Muscle of leg (tissue), 16 donors: Measurements from ENCODE around the gene MAP2K1. TPM values are rescaled to one million over a fixed set of nuclear protein-coding genes. Genes with fewer than 3 reads are reported as not detected.
"Not testable (repeated sequence)": the region's sequence is repeated elsewhere in the genome, so short reads cannot be mapped to it uniquely, and the experiment has no call there.

ENCODE experiments used
- DNase-seq: peaks from one replicate; pipeline ENCODE4 v3.0.0; 2013
- H3K27ac ChIP-seq: one replicate; pipeline ENCODE4 v1.5.1; 2013; ENCODE audit warnings: mild to moderate bottlenecking, low read length, control low read depth
- H3K27me3 ChIP-seq: one replicate; pipeline ENCODE4 v1.6.1; 2013; ENCODE audit warnings: low read length; ENCODE audit not compliant: control insufficient read depth, insufficient read depth
- H3K36me3 ChIP-seq: one replicate; pipeline ENCODE4 v1.6.1; 2013; ENCODE audit warnings: low read length; ENCODE audit not compliant: control insufficient read depth, insufficient read depth
- H3K4me1 ChIP-seq: one replicate; pipeline ENCODE4 v1.6.1; 2013; ENCODE audit warnings: low read length; ENCODE audit not compliant: control insufficient read depth, insufficient read depth
- H3K4me3 ChIP-seq: one replicate; pipeline ENCODE4 v1.5.1; 2013; ENCODE audit warnings: low read length, control low read depth
- H3K9me3 ChIP-seq: replicated peaks from 2 replicates; pipeline ENCODE4 v1.6.1; 2013; ENCODE audit warnings: low read depth, low read length; ENCODE audit not compliant: control insufficient read depth
- WGBS: methylation state at CpG from one replicate; pipeline ENCODE4 v1.1.5; 2013; ENCODE audit warnings: missing lambda C conversion rate; ENCODE audit not compliant: insufficient coverage; 5-methylcytosine and 5-hydroxymethylcytosine counted together
- long read RNA-seq, 11 donors: transcript quantifications; one replicate each; lab custom pipeline, GENCODE V29; 2026
- polyA plus RNA-seq, 8 donors: library from polyadenylated mRNA; unstranded; fragments of 120-200 nt; gene quantifications; one replicate each; pipeline versions ENCODE4 v1.2.1 to v1.2.3, GENCODE V29; 2013; ENCODE audit warnings: inconsistent platforms in 1 of 8, low replicate concordance in 1 of 8; ENCODE audit not compliant: insufficient read length in 8 of 8, insufficient read depth in 1 of 8
- total RNA-seq: library from RNA; stranded (reverse); fragments of 120-200 nt; gene quantifications from one replicate; pipeline ENCODE4 v1.2.4, GENCODE V29; 2013

Gene MAP2K1
- 50.4 TPM for total RNA-seq
- polyA plus RNA-seq, result 100 to 1,000 TPM in 7 of 8 donors, 10 to 100 TPM in 1; 98.7 to 138 (median 120) TPM
- long read RNA-seq, donor 1, transcript MAP2K1-201 (11 exons, 3,410 nt), result major isoform, 12 of 12 reads
- long read RNA-seq, donor 1, partial matches to known transcripts, result 0 of 12 reads
- long read RNA-seq, donor 1, other reads (novel, unspliced or antisense), result 0 of 12 reads
- long read RNA-seq, donor 2, partial matches to known transcripts, result 0 of 2 reads
- long read RNA-seq, donor 2, other reads (novel, unspliced or antisense), result 0 of 2 reads
- long read RNA-seq, donor 3, transcript MAP2K1-201 (11 exons, 3,410 nt), result major isoform, 11 of 4,338 reads
- long read RNA-seq, donor 3, partial matches to known transcripts, result 3,997 of 4,338 reads
- long read RNA-seq, donor 3, other reads (novel, unspliced or antisense), result 330 of 4,338 reads
- long read RNA-seq, donor 4, transcript MAP2K1-201 (11 exons, 3,410 nt), result major isoform, 11 of 2,184 reads
- long read RNA-seq, donor 4, partial matches to known transcripts, result 1,321 of 2,184 reads
- long read RNA-seq, donor 4, other reads (novel, unspliced or antisense), result 852 of 2,184 reads
- long read RNA-seq, donor 5, transcript MAP2K1-201 (11 exons, 3,410 nt), result major isoform, 40 of 10,461 reads
- long read RNA-seq, donor 5, partial matches to known transcripts, result 10,229 of 10,461 reads
- long read RNA-seq, donor 5, other reads (novel, unspliced or antisense), result 190 of 10,461 reads
- long read RNA-seq, donor 6, transcript MAP2K1-201 (11 exons, 3,410 nt), result major isoform, 38 of 9,661 reads
- long read RNA-seq, donor 6, partial matches to known transcripts, result 8,932 of 9,661 reads
- long read RNA-seq, donor 6, other reads (novel, unspliced or antisense), result 691 of 9,661 reads
- long read RNA-seq, donor 7, transcript MAP2K1-201 (11 exons, 3,410 nt), result major isoform, 22 of 5,449 reads
- long read RNA-seq, donor 7, partial matches to known transcripts, result 5,084 of 5,449 reads
- long read RNA-seq, donor 7, other reads (novel, unspliced or antisense), result 343 of 5,449 reads
- long read RNA-seq, donor 8, transcript MAP2K1-201 (11 exons, 3,410 nt), result major isoform, 9 of 4,638 reads
- long read RNA-seq, donor 8, partial matches to known transcripts, result 4,558 of 4,638 reads
- long read RNA-seq, donor 8, other reads (novel, unspliced or antisense), result 71 of 4,638 reads
- long read RNA-seq, donor 9, transcript MAP2K1-201 (11 exons, 3,410 nt), result major isoform, 9 of 4,385 reads
- long read RNA-seq, donor 9, partial matches to known transcripts, result 2,721 of 4,385 reads
- long read RNA-seq, donor 9, other reads (novel, unspliced or antisense), result 1,655 of 4,385 reads
- long read RNA-seq, donor 10, transcript MAP2K1-201 (11 exons, 3,410 nt), result major isoform, 24 of 5,389 reads
- long read RNA-seq, donor 10, partial matches to known transcripts, result 4,893 of 5,389 reads
- long read RNA-seq, donor 10, other reads (novel, unspliced or antisense), result 469 of 5,389 reads
- long read RNA-seq, donor 11, transcript MAP2K1-201 (11 exons, 3,410 nt), result major isoform, 10 of 4,280 reads
- long read RNA-seq, donor 11, partial matches to known transcripts, result 3,992 of 4,280 reads
- long read RNA-seq, donor 11, other reads (novel, unspliced or antisense), result 277 of 4,280 reads

- H3K4me1 ChIP-seq, result peaks cover 13% of the 10 kb centered on the region
Measured at GRCh38 chr15:66386204-66387123, at the start of gene MAP2K1. Gene MAP2K1, plus strand, starts transcription at chr15:66386912. Its CDS starts 436 bp downstream, at chr15:66387348.

GRCh38 chr15:66348530-66348929 lies 38.2 kb upstream of the MAP2K1 start:
- not testable (repeated sequence) for H3K27me3 ChIP-seq, H3K4me1 ChIP-seq, DNase-seq, H3K4me3 ChIP-seq, H3K27ac ChIP-seq, H3K9me3 ChIP-seq
- peaks cover 26% of the 10 kb centered on the region for H3K36me3 ChIP-seq
- 74% methylated on average over 5 of the region's 5 CpGs for WGBS

More at GRCh38 chr15:66386204-66387123, at the start of gene MAP2K1:
- no peaks in the 10 kb centered on the region for H3K27me3 ChIP-seq
- H3K4me3 ChIP-seq, result peak within 1 kb of the TSS; percentile 92
- WGBS, result 1% methylated on average over 41 of the region's 69 CpGs
- H3K9me3 ChIP-seq, result no peaks in the 10 kb centered on the region
- DNase-seq, result peak; percentile 99
- H3K27ac ChIP-seq, result peak within 1 kb of the TSS; percentile 91
- peaks cover 8% of the 10 kb centered on the region for H3K36me3 ChIP-seq

DNA sequence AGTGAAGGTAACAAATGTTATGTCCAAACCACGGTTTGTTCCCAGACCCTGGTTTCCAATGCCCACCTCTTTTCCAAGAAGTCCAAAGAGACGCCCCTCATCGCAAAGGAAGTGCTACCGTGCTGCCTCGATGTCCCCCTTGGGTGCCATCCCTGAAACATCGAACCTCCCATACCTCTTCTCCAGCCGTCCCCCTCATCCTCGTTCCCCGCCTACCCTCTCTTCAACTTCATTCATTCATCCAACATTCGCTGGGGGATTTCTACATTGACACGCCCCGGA lies 30.7 kb upstream of the MAP2K1 start:
- DNase-seq, result no peak

DNA sequence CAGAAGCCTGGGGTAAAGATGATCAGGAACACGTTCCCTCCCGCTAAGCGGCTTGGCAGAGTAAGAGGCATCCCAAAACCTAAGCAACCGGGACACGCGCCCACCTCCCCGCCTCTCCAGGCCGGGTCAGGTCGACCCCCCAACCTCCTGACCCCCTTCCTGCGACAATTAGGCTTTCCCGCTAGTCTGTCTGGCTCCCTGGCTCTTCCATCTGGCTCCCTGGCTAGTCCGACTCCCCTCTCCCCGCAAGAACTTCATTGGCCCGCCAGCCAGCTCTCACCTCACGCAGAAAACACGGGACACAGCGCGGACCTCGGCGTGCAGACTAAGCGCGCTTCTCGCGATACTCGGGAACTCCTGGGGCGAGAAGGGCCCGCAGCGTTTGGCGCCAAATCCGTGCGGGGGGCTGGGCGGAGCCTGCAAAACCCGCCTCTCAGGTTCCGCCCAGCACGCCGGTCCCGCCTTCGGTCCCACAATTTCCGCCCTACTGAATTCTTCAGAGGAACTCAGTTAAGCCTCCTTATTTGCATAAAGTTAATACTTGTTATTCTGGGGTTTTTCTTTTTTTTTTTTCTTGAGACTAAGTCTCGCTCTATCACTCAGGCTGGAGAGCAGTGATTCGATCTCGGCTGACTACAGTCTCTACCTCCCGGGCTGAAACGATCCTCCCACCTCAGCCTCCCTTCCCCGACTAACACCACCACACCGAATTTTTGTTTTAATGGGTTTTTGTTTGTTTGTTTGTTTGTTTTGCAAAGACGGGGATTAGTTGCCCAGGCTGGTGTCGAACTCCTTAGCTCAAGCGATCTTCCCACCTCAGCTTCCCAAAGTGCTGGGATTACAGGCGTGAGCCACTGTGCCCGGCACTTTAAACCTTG lies 30.1 kb upstream of the MAP2K1 start, which contains the start of gene TIPIN:
TSS of gene TIPIN (minus strand) at position 327 of the 878 bp plus-strand sequence. CDS start 3,738 bp downstream, outside the sequence.
- Histone ChIP-seq H3K4me1 (peaks cover 10% of the 10 kb centered on the region), H3K36me3 (peaks cover 2% of the 10 kb centered on the region), H3K27me3 (no peaks in the 10 kb centered on the region), H3K4me3 (peak within 1 kb of the TSS; percentile 87), H3K27ac (peak within 1 kb of the TSS; percentile 81), H3K9me3 (no peaks in the 10 kb centered on the region)
- WGBS, result 3% methylated on average over 29 of the region's 51 CpGs
- DNase-seq, result peak; percentile 98

More for the DNA sequence above, 30.7 kb upstream of the MAP2K1 start:
- Histone ChIP-seq H3K27me3 (no peaks in the 10 kb centered on the region), H3K4me1 (peaks cover 10% of the 10 kb centered on the region), H3K4me3 (peak overlapping the region; percentile 87), H3K27ac (peak overlapping the region; percentile 81), H3K36me3 (peaks cover 2% of the 10 kb centered on the region), H3K9me3 (no peaks in the 10 kb centered on the region)
- WGBS, result 0% methylated on average over 10 of the region's 12 CpGs

DNA sequence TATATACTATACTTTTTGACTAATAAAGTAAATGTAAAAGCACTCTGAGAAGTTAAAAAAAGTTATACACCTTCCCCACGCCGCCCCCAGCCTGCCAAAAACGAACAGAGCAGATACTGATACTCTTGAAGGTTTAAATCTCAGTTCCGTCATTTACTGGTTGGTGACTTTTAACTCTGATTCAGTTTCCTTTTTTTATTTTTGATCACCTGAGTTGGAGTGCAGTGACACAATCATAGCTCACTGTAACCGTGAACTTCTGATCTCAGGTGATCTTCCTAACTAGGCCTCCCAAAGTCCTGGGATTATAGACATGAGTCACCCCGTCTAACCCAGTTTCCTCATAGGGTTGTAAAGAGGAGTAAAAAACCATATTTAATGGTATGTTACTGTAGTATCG lies 27.0 kb upstream of the MAP2K1 start:
- H3K27ac ChIP-seq, result no peak overlapping the region

DNA sequence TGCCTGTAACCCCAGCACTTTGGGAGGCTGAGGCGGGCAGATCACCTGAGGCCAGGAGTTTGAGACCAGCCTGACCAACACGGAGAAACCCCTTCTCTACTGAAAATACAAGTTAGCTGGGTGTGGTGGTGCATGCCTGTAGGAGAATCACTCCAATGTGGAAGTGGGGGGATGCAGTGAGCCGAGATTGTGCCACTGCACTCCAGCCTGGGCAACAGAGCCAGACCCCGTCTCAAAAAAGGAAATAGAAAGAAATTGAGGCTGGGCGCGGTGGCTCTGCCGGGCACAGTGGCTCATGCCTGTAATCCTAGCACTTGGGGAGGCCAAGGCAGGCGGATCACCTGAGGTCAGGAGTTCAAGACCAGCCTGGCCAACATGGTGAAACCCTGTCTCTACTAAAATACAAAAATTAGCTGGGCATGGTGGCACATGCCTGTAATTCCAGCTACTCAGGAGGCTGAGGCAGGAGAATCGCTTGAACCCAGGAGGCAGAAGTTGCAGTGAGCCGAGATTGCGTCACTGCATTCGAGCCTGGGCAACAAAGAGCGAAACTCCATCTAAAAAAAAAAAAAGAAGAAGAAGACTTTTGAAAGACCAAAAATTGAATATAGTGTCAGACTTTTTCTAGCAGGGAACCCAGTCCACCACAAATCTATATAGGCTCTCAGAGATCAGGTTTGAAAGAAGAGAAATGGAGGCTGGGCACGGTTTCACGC lies 24.8 kb upstream of the MAP2K1 start:
- DNase-seq, H3K36me3 ChIP-seq, H3K27me3 ChIP-seq, H3K27ac ChIP-seq, H3K4me3 ChIP-seq, H3K9me3 ChIP-seq, H3K4me1 ChIP-seq: not testable (repeated sequence)
- WGBS, result 87% methylated on average over 7 of the region's 15 CpGs

More for the DNA sequence above, 27.0 kb upstream of the MAP2K1 start:
- Histone ChIP-seq H3K4me1 (peaks cover 10% of the 10 kb centered on the region), H3K9me3 (no peaks in the 10 kb centered on the region), H3K36me3 (no peaks in the 10 kb centered on the region), H3K4me3 (no peak overlapping the region), H3K27me3 (no peaks in the 10 kb centered on the region)
- no peak for DNase-seq
- WGBS, result 60% methylated on average over 4 of the region's 7 CpGs

- H3K36me3 ChIP-seq, result no peaks in the 10 kb centered on the region
- WGBS, result 100% methylated on average over 1 of the region's 1 CpG
- no peak overlapping the region for H3K4me3 ChIP-seq
- no peak for DNase-seq
- no peaks in the 10 kb centered on the region for H3K27me3 ChIP-seq
- H3K27ac ChIP-seq, result no peak overlapping the region
- no peaks in the 10 kb centered on the region for H3K4me1 ChIP-seq
- no peaks in the 10 kb centered on the region for H3K9me3 ChIP-seq
Measured at GRCh38 chr15:66362776-66363175, 23.9 kb upstream of the MAP2K1 start.
